DMS153 (cell line): ENCODE data around the gene PFDN1.
A peak's percentile ranks its signal among the peaks of the same experiment; 100 is the strongest.
"Not testable (repeated sequence)": the region's sequence is repeated elsewhere in the genome, so short reads cannot be mapped to it uniquely, and the experiment has no call there.

Experiments
- DNase-seq: peaks from one replicate; lab custom pipeline; 2025; lab: John Stamatoyannopoulos, UW

The PFDN1 gene, protein sequence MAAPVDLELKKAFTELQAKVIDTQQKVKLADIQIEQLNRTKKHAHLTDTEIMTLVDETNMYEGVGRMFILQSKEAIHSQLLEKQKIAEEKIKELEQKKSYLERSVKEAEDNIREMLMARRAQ

GRCh38 chr5:140302786-140303639, at the start of gene PFDN1:
Gene PFDN1 (minus strand): TSS chr5:140303101. CDS start chr5:140303073, 28 bp downstream.
- DNase-seq = peak; percentile 62

DNA sequence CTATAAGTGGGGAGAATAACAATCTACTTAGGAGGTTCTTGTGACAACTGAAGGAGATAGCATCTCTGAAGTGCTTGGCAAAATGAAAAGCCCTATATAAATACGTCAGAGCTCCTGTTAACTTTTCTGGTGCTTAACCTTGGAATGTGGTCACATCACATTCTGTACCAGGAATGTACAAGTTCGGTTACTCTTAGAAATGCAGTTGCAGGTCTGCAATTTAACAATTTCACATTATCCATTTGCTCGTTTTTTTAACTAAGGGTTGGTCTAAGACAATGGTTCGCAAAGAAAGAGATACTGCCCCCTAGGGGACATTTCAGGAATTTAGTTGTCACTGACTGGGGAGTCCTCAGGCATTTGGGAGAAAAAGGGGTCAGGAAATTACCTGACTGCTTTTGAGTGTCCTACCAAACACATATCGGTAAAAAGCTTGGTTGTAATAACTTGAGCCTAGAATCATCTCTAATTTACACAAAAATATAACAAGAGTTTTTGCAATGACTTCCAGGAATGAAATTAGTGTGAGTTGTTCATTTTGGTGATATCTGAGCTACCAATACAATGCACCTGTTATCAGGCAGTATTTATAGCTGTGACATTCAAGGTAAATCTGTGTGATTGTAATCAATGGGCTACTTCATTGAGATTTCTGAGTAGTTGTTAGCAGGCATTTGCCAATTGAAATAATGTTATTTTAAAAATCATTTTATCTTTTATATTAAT, 48.9 kb upstream of the PFDN1 start:
- no peak for DNase-seq

- no peak for DNase-seq
Measured at GRCh38 chr5:140349244-140349643, 46.3 kb upstream of the PFDN1 start.

- DNase-seq = no peak
Measured at GRCh38 chr5:140348104-140348503, 45.2 kb upstream of the PFDN1 start.

- no peak for DNase-seq
Measured at GRCh38 chr5:140347360-140347759, 44.5 kb upstream of the PFDN1 start.

DNA sequence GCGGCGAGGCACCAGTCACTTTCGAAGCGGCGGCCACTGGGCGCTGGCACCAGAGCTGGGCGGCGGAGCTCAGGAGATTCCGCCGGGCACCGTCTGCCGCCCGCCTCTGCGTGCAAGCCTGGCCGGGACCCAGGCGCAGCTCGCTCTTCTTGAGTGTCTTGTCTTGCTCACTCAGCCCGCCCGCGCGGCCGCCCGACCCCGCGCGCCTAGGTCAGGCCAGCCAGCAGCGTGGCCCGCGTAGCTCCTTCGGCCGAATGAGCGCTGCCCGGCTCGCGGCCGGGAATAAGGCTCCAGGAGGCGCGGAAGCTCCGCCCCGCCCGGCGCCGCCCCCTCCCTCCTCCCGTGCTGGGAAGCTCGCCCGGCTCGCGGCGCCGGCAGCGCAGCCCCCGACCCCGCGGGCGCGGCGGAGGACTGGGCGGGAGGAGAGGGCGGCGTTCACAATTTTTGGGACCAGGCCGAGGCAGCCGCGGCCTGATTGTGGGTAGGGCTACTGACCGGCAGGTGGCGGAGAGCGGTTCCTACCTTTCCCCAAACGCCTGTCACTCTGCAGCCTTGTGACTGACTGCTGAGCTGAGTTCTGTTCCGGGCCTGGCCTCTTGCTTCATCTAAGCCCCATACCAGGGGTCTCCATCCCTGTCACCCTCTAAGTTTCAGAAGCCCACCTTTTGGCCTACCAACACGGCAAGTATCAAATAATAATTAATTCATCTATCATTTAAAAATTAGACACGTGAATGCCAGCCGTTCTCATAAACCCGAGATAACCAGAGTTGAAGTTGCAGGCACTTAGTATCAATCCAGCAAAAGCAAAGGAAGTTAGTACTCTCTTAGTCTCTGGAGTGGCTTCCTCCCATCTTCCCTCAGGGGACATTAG, 43.7 kb upstream of the PFDN1 start, which contains the start of gene HBEGF:
Gene HBEGF (minus strand): TSS at position 256 of the 874 bp plus-strand sequence. CDS start 275 bp downstream, outside the sequence.
- no peak for DNase-seq

- no peak for DNase-seq
Measured at GRCh38 chr5:140345919-140346347, 43.0 kb upstream of the PFDN1 start.

DNA sequence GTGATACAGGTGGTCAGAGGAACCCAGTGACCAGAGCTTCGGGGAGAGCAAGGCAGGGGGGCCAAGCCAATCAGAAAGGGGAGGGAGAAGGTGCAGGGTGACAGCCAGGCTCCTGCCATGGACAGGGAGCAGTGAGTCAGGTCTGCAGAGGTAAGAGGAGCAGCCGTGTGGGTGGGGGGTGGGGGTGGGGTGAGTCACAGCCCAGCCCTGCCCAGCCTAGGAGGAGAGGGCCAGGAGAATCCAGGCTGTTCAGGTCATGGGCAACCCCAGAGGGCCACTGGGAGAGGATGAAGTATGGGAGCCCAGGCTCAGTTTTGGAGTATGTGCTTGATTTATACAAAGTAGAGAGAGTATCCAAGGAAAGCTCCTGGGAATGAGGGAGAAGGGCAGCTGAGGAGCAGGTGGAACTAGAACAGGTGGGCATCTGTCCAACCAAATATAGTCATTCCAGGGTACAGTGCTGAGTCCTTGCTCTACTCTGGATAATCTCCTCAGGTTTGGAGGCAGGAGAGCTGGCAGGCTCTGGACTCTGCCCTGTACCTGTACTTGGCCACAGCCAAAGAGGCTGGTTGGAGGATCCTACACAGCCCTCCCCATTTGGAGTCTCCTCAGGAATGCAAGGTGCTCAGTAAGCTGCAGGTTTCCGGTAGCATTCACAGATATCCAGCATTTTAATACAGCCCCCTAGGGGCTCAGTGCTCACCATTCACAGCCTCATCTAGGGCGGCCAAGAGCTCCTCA, 42.0 kb upstream of the PFDN1 start:
- no peak for DNase-seq

DNA sequence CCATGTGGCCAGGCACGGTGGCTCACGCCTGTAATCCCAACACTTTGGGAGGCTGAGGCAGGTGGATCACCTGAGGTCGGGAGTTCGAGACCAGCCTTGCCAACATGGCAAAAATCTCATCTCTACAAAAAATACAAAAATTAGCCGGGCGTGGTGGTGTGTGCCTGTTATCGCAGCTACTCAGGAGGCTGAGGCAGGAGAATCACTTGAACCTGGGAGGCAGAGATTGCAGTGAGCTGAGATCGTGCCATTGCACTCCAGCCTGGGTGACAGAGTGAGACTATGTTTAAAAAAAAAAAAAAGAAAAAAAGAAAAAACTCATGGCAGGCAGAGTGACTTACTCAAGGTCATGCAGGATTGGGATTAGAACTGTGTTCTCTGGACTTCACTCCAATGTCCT, 40.9 kb upstream of the PFDN1 start:
- DNase-seq = not testable (repeated sequence)

DNA sequence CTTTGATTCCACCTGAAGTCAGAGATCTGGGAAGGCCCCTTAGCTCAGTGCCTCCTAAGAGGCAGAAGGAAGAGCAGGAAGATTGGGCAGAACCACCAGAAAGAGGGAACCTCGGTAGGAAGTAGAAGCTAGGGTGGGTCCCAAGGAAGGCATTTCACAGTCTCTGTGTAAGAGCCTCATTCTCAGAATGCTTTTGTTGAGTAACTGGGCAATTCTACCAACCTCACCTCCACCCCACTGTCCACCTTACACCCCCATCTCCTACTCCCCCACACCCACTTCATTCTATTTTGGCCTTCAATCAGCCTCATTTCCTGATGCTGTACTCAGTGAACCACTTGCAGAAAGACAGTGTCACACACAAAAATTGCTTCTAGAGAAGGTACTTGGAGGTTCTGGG, 40.0 kb upstream of the PFDN1 start:
- no peak for DNase-seq

GRCh38 chr5:140342287-140342686, 39.4 kb upstream of the PFDN1 start:
- no peak for DNase-seq

DNA sequence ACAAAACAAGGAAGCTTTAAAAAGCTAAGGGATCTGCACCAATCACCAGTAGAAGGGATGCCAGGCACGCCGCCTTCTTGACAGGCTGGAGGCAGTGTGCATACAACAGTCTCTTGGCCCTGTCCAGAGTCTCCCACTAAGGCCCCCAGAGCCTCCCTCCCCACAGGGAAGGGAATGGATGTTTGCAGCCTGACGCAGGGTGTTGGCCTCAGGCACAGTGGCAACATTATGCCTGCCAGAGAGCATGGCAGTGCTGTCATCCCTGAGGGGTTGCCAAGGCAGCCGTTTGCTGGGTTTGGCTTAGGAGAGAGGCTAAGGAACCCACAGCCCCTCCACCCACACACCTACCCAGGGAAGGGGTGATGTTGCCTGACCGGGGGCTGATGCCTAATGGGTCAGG, 38.7 kb upstream of the PFDN1 start:
- no peak for DNase-seq

- no peak for DNase-seq
Measured at GRCh38 chr5:140340605-140341121, 37.8 kb upstream of the PFDN1 start.

DNA sequence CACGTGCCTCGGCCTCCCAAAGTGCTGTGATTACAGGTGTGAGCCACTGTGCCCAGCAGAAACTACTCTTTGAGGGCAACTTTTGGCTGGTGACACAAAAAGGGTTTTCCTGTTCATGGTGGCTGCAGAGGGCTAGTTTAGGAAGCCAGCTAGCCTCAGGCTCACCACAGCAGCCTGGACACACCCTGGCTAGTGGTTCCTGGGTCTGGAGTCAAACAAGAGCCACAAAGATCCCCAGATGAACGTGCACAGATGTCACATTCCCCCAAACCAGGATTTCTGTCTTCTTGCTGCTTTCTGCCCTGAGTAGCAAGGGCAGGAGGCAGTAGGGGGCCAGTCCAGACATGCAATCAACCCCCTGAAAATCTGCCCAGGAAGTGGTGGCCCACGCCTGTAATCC, 36.7 kb upstream of the PFDN1 start:
- no peak for DNase-seq

- DNase-seq = no peak
Measured at GRCh38 chr5:140338908-140339307, 36.0 kb upstream of the PFDN1 start.

- DNase-seq = no peak
Measured at GRCh38 chr5:140338336-140338735, 35.4 kb upstream of the PFDN1 start.

DNA sequence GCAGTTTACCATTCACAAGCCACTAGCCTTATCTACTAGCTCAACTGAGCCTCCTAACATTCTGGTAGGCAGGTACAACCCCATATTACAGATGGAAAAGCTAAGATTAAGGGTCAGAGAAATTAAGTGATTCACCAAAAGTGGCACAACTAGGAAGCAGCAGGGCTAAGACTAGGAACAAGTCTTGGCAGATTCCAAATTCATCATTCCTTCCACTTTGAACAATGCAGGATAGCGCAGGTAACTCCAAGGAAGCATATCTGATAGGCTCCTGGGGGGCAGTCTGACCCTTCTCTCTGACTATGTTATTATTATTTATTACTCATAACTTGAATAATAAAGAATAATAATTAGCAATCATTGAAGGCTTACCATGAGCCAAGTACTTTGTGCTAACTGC, 35.0 kb upstream of the PFDN1 start:
- no peak for DNase-seq

- no peak for DNase-seq
Measured at GRCh38 chr5:140336388-140336787, 33.5 kb upstream of the PFDN1 start.

DNA sequence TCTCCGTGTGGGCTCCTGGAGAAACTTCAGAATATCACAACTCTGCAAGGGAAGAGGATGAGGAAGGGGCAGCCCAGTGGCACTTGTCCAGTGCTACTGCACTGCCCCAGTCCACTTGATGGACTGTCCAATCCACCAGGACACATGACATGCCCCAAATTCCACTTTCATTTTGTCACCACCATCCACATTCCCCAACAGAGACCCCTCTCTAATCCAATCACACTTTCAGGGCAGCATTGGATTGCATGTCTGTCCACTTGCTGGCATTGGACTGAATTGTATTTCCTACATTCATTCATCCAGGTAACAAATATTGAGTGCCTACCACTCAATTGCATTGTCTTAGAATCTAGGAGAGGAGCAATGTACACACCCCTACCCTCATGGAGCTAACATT, 28.7 kb upstream of the PFDN1 start:
- DNase-seq = no peak

DNA sequence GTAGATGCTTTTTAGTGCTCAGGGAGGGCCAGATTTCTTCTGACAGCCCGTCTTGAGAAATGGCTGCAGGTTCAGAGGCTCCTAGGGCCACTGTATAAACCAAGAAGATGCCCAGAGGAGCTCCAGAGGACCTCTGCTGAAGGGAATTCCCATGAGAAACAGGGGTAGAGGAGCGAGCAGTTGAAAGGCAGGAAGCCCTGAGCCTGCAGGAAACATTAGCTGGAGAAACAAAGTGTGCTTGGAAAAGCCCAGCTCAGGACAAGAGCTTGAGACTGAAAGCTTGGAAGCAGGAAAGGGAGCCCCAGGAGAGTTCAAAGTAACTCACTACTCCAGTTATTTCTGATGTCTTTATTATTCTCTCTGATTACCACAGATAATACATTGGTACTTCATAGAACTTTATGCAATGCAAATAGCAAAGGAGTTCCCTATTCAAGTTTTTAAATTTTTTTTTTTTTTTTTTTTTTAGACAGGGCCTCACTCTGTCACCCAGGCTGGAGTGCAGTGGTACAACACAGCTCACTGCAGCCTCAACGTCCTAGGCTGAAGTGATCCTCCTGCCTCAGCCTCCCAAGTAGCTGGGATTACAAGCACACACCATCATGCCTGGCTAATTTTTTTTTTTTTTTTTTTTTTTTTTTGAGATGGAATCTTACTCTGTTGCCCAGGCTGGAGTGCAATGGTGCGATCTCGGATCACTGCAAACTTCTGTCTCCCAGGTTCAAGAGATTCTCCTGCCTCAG, 27.0 kb upstream of the PFDN1 start:
- DNase-seq = no peak
